SK-N-SH (cell line): ENCODE measurements around the gene MYO10.
A peak's percentile ranks its signal among the peaks of the same experiment; 100 is the strongest.

Source experiments
- CTCF ChIP-seq: fragments of 200-600 bp; sonication (generic); IDR thresholded peaks from 2 replicates; pipeline ENCODE4 v1.6.1; 2017; ENCODE audit warnings: antibody characterized with exemption, mild to moderate bottlenecking, moderate library complexity
- EP300 ChIP-seq, 2 experiments: IDR thresholded peaks; 2 replicates each; pipeline versions ENCODE4 v1.4.0 to v1.6.1; 2012; ENCODE audit warnings: borderline replicate concordance in 1 of 2, low read depth in 1 of 2, low read length in 1 of 2
- EZH2phosphoT487 ChIP-seq: fragments of 200-600 bp; sonication (generic); IDR thresholded peaks from 2 replicates; pipeline ENCODE4 v1.6.1; 2017; ENCODE audit warnings: low read depth, mixed run types, mild to moderate bottlenecking, antibody characterized with exemption, moderate library complexity, borderline replicate concordance
- IRF3 ChIP-seq: fragments of 150-350 bp; IDR thresholded peaks from 2 replicates; pipeline ENCODE4 v1.6.1; 2016; ENCODE audit warnings: mild to moderate bottlenecking, low read depth, low read length
- NFIC ChIP-seq: IDR thresholded peaks from 2 replicates; pipeline ENCODE4 v1.4.0; 2012; ENCODE audit warnings: borderline replicate concordance
- POLR2AphosphoS5 ChIP-seq: IDR thresholded peaks from 2 replicates; pipeline ENCODE4 v1.6.1; 2012; ENCODE audit warnings: low read depth, low read length
- REST ChIP-seq: IDR thresholded peaks from 2 replicates; pipeline ENCODE4 v1.6.1; 2012; ENCODE audit warnings: mild to moderate bottlenecking, low read depth, low read length, moderate library complexity
- RFX5 ChIP-seq: IDR thresholded peaks from 2 replicates; pipeline ENCODE4 v1.6.1; 2012; ENCODE audit warnings: mild to moderate bottlenecking, improper control_type of control experiment, low read length
- SMC3 ChIP-seq: IDR thresholded peaks from 2 replicates; pipeline ENCODE4 v1.6.1; 2012; ENCODE audit warnings: low read depth, low read length, improper control_type of control experiment
- TAF1 ChIP-seq: IDR thresholded peaks from 2 replicates; pipeline ENCODE4 v1.6.1; 2012; ENCODE audit warnings: low read depth, mild to moderate bottlenecking, low read length, moderate library complexity, borderline replicate concordance
- USF2 ChIP-seq: fragments of 150-350 bp; IDR thresholded peaks from 2 replicates; pipeline ENCODE4 v1.6.1; 2017; ENCODE audit warnings: antibody characterized with exemption, low read length, low read depth, borderline replicate concordance
- YY1 ChIP-seq: IDR thresholded peaks from 2 replicates; pipeline ENCODE4 v1.4.0; 2012; ENCODE audit warnings: low read depth, mild to moderate bottlenecking
- ZBTB33 ChIP-seq: IDR thresholded peaks from 2 replicates; pipeline ENCODE4 v1.4.0; 2012; ENCODE audit warnings: low read depth, borderline replicate concordance

- TF ChIP-seq CTCF (no peak), POLR2AphosphoS5 (no peak; the same call in 1 of the 2 replicates), YY1 (no peak), NFIC (peak; percentile 69; the same call in 1 of the 2 replicates), USF2 (no peak), RFX5 (no peak), REST (no peak), IRF3 (no peak), TAF1 (no peak), ZBTB33 (no peak), EP300 (IDR thresholded peaks at IDR 0.05; ENCODE audit: borderline replicate concordance in 1 of 2, low read depth in 1 of 2, low read length in 1 of 2) (peak in 1 of 2 experiments; percentile 69; a peak in 2 of 4 replicates), EZH2phosphoT487 (no peak), SMC3 (no peak)
Observed at GRCh38 chr5:16916262-16916878, 19.7 kb downstream of the MYO10 start.
